HepG2 (cell line): ENCODE results near the gene PGGT1B. TPM values are rescaled to one million over a fixed set of nuclear protein-coding genes. Genes with fewer than 3 reads are reported as not detected.

Experiments used
- ARNT2 ChIP-seq: sonication (generic); formaldehyde crosslinking; IDR thresholded peaks from 2 replicates; pipeline ENCODE4 v1.8.0; 2022; ENCODE audit warnings: mild to moderate bottlenecking, low read depth, missing genetic modification reagents, moderate library complexity
- FOXC1 ChIP-seq: sonication (generic); formaldehyde crosslinking; IDR thresholded peaks from 2 replicates; pipeline ENCODE4 v1.8.0; 2022; ENCODE audit warnings: mild to moderate bottlenecking, missing genetic modification reagents, borderline replicate concordance
- HNF1A ChIP-seq, 2 experiments: sonication (generic) in 1 of 2; formaldehyde crosslinking in 1 of 2; IDR thresholded peaks; 2 replicates each; pipeline versions ENCODE4 v1.4.0 to v1.6.1; 2016 to 2020; ENCODE audit warnings: borderline replicate concordance in 1 of 2, low read depth in 1 of 2, mild to moderate bottlenecking in 1 of 2, missing genetic modification reagents in 1 of 2
- KLF16 ChIP-seq, 2 experiments: sonication (generic) in 1 of 2; formaldehyde crosslinking in 1 of 2; IDR thresholded peaks; 2 replicates each; pipeline versions ENCODE4 v1.6.1 to v1.8.0; 2016 to 2023; ENCODE audit warnings: missing genetic modification reagents in 2 of 2, missing compliant biosample characterization in 1 of 2
- MAZ ChIP-seq, 2 experiments: sonication (generic) in 1 of 2; formaldehyde crosslinking in 1 of 2; IDR thresholded peaks; 2 replicates each; pipeline versions ENCODE4 v1.5.0 to v1.6.1; 2012 to 2020; ENCODE audit warnings: low read depth in 2 of 2, mild to moderate bottlenecking in 2 of 2, borderline replicate concordance in 1 of 2, improper control_type of control experiment in 1 of 2, low read length in 1 of 2, missing genetic modification reagents in 1 of 2, moderate library complexity in 1 of 2
- XRCC5 ChIP-seq: fragments of 200-400 bp; formaldehyde crosslinking; optimal IDR thresholded peaks from 2 replicates; pipeline ENCODE3; 2017; ENCODE audit warnings: mild to moderate bottlenecking, low read length
- ZBED4 ChIP-seq: sonication (generic); formaldehyde crosslinking; IDR thresholded peaks from 2 replicates; pipeline ENCODE4 v1.4.0; 2020; ENCODE audit warnings: missing genetic modification reagents, borderline replicate concordance
- ZBTB1 ChIP-seq: sonication (generic); formaldehyde crosslinking; IDR thresholded peaks from 2 replicates; pipeline ENCODE4 v1.4.0; 2020; ENCODE audit warnings: missing genetic modification reagents, borderline replicate concordance
- ZNF101 ChIP-seq: sonication (generic); formaldehyde crosslinking; IDR thresholded peaks from 2 replicates; pipeline ENCODE4 v1.4.0; 2020; ENCODE audit warnings: mild to moderate bottlenecking, low read depth, missing genetic modification reagents, borderline replicate concordance
- ZNF225 ChIP-seq: sonication (generic); formaldehyde crosslinking; IDR thresholded peaks from 2 replicates; pipeline ENCODE4 v1.4.0; 2020; ENCODE audit warnings: mild to moderate bottlenecking, missing genetic modification reagents
- ZNF292 ChIP-seq: sonication (generic); formaldehyde crosslinking; IDR thresholded peaks from 2 replicates; pipeline ENCODE4 v1.8.1; 2022; ENCODE audit warnings: mild to moderate bottlenecking, low read depth, missing genetic modification reagents, borderline replicate concordance
- ZNF430 ChIP-seq: sonication (generic); formaldehyde crosslinking; IDR thresholded peaks from 2 replicates; pipeline ENCODE4 v1.9.0; 2021; ENCODE audit warnings: mild to moderate bottlenecking, missing genetic modification reagents
- ZNF691 ChIP-seq: sonication (generic); formaldehyde crosslinking; IDR thresholded peaks from 2 replicates; pipeline ENCODE4 v1.4.0; 2020; ENCODE audit warnings: missing genetic modification reagents, low read depth, mild to moderate bottlenecking, borderline replicate concordance
- ZNF737 ChIP-seq: sonication (generic); formaldehyde crosslinking; IDR thresholded peaks from 2 replicates; pipeline ENCODE4 v1.5.0; 2020; ENCODE audit warnings: missing genetic modification reagents, mild to moderate bottlenecking, borderline replicate concordance
- ZNF781 ChIP-seq: sonication (generic); formaldehyde crosslinking; IDR thresholded peaks from 2 replicates; pipeline ENCODE4 v1.5.1; 2020; ENCODE audit warnings: borderline replicate concordance, mild to moderate bottlenecking, missing genetic modification reagents; ENCODE audit errors: not compliant biosample characterization
- ZNF792 ChIP-seq: IDR thresholded peaks from 2 replicates; pipeline ENCODE4 v1.6.1; 2016
- polyA plus RNA-seq, 8 experiments: library from polyadenylated mRNA; depleted of rRNA in 3 of 8; stranded (reverse) in 7 of 8; unstranded in 1 of 8; fragments of >200 nt; fragmentation: Illumina TruSeq in 4 of 8; extraction: Trizol in 4 of 8; gene quantifications; 2 replicates each; pipeline versions ENCODE4 v1.2.1 to v1.2.3, GENCODE V29; 2011 to 2016; ENCODE audit warnings: low read depth in 4 of 8, missing spikeins in 1 of 8, mixed read lengths in 1 of 8; ENCODE audit not compliant: insufficient read depth in 1 of 8
- total RNA-seq, 5 experiments: library from RNA; depleted of rRNA; stranded (reverse); fragments of >200 nt; fragmentation: Illumina TruSeq; extraction: Trizol; gene quantifications; 2 replicates each; pipeline ENCODE4 v1.2.3, GENCODE V29; 2016; ENCODE audit warnings: low read depth in 1 of 5

PGGT1B gene
- total and polyA plus RNA-seq, 2 of the 13 experiments (the other 11 are each of a cell fraction or from before 2014, with no cell fraction given), result 2.4 to 42.7 TPM

GRCh38 chr5:115169487-115170133 lies 93.1 kb downstream of the PGGT1B start, which contains the start of gene TRIM36 (continued):
- TF ChIP-seq ZBED4 (CRISPR knock-in tag), result no peak
- peak; percentile 34; the same call in 1 of the 2 replicates for TF ChIP-seq FOXC1 (CRISPR knock-in tag)
- peak; percentile 70; the same call in 1 of the 2 replicates for TF ChIP-seq ARNT2
- TF ChIP-seq ZNF225 (CRISPR knock-in tag), result no peak
- no peak for TF ChIP-seq MAZ (IDR thresholded peaks at IDR 0.05; ENCODE audit: borderline replicate concordance, low read depth, low read length)
- TF ChIP-seq MAZ (CRISPR knock-in tag; IDR thresholded peaks at IDR 0.05; ENCODE audit: low read depth), result peak; percentile 88
- 0 out of 2 replicates have a peak, but pooled peaks have one; percentile 42 for TF ChIP-seq ZNF792 (CRISPR knock-in tag)
- TF ChIP-seq ZNF430 (CRISPR knock-in tag), result peak; percentile 71; the same call in 1 of the 2 replicates
- TF ChIP-seq KLF16 (CRISPR knock-in tag; IDR thresholded peaks at IDR 0.05), result peak in 1 of 2 experiments; percentile 64; a peak in 2 of 4 replicates
- TF ChIP-seq ZBTB1, result no peak
- no peak for TF ChIP-seq ZNF737 (CRISPR knock-in tag)
- TF ChIP-seq XRCC5, result peak; percentile 65
- TF ChIP-seq ZNF781, result peak; percentile 85
- peak; percentile 74; the same call in 1 of the 2 replicates for TF ChIP-seq ZNF292 (CRISPR knock-in tag)
- TF ChIP-seq ZNF101 (CRISPR knock-in tag), result no peak
- no peak for TF ChIP-seq HNF1A (IDR thresholded peaks at IDR 0.05; ENCODE audit: low read depth)
- TF ChIP-seq HNF1A (CRISPR knock-in tag; IDR thresholded peaks at IDR 0.05; ENCODE audit: borderline replicate concordance), result peak; percentile 21; the same call in 1 of the 2 replicates
- TF ChIP-seq ZNF691 (CRISPR knock-in tag), result peak; percentile 74; the same call in 1 of the 2 replicates
